HCT116 (cell line): ENCODE data around the gene XYLT2. TPM values are rescaled to one million over a fixed set of nuclear protein-coding genes. Genes with fewer than 3 reads are reported as not detected.

Experiments used
- ATAC-seq: fragments of 200-7000 bp; cut with Tn5 transposase; 2 replicates; pipeline ENCODE4 v1.9.1; 2020; ENCODE audit warnings: mild to moderate bottlenecking, moderate library complexity
- BruUV-seq: library from RNA; stranded (reverse); fragments of 400-500 nt; replicated peaks from 2 replicates; lab custom pipeline; 2021; lab: Mats Ljungman, UMichigan
- CTCF ChIA-PET: fragments of 300-600 bp; sonication (Branson Sonifier 250); formaldehyde crosslinking; loops from one replicate; lab custom pipeline; 2021; ENCODE audit warnings: antibody characterized with exemption; lab: Charles Lee
- POLR2A ChIA-PET: fragments of 300-600, 350-600 bp; sonication (Branson Sonifier 250); formaldehyde crosslinking; loops from one replicate; lab custom pipeline; 2021; ENCODE audit warnings: antibody characterized with exemption; lab: Charles Lee
- RAD21 ChIA-PET, 2 experiments: fragments of 300-600 bp; sonication (Branson Sonifier 250); formaldehyde crosslinking; loops; one replicate each; lab custom pipeline; 2023; ENCODE audit warnings: low total read pairs in 2 of 2; ENCODE audit not compliant: uncharacterized antibody in 2 of 2, unreplicated experiment in 2 of 2, low non-redundant PET in 1 of 2; lab: Charles Lee
- DNase-seq: peaks from one replicate; pipeline ENCODE4 v3.0.0-alpha.2; 2010; ENCODE audit warnings: low read depth, low spot score
- H2AFZ ChIP-seq: fragments of 200-600 bp; shearing (Covaris generic), sonication (generic); 2 replicates; pipeline ENCODE4 v1.6.1; 2017; ENCODE audit warnings: low read depth, mixed run types, mixed read lengths, antibody characterized with exemption, low read length; ENCODE audit not compliant: poor library complexity, severe bottlenecking
- H3K27ac ChIP-seq: 2 replicates; pipeline ENCODE4 v1.5.1; 2012; ENCODE audit warnings: low read depth, low read length
- H3K27me3 ChIP-seq: fragments of 200-600 bp; sonication (generic); 2 replicates; pipeline ENCODE4 v1.6.1; 2016; ENCODE audit warnings: mixed run types, low read length, mixed read lengths; ENCODE audit not compliant: insufficient read depth
- H3K36me3 ChIP-seq, 2 experiments: fragments of 200-500 bp in 1 of 2; fragments of 200-600 bp in 1 of 2; sonication (Bioruptor generic) in 1 of 2; sonication (generic) in 1 of 2; 2 replicates each; pipeline versions ENCODE4 v1.5.1 to v1.6.1; 2014 to 2016; ENCODE audit warnings: low read length in 2 of 2, inconsistent platforms in 1 of 2, mixed read lengths in 1 of 2, mixed run types in 1 of 2; ENCODE audit not compliant: insufficient read depth in 2 of 2, control insufficient read depth in 1 of 2
- H3K4me1 ChIP-seq, 2 experiments: fragments of 200-600 bp in 1 of 2; sonication (generic) in 1 of 2; 2 replicates each; pipeline versions ENCODE4 v1.5.1 to v1.6.1; 2012 to 2017; ENCODE audit warnings: low read length in 2 of 2, inconsistent platforms in 1 of 2, mild to moderate bottlenecking in 1 of 2, mixed read lengths in 1 of 2, mixed run types in 1 of 2, moderate library complexity in 1 of 2; ENCODE audit not compliant: insufficient read depth in 2 of 2, control insufficient read depth in 1 of 2
- H3K4me2 ChIP-seq: fragments of 200-600 bp; sonication (generic); 2 replicates; pipeline ENCODE4 v1.6.1; 2017; ENCODE audit warnings: mixed run types, low read length, mixed read lengths
- H3K4me3 ChIP-seq, 2 experiments: fragments of 200-600 bp in 1 of 2; sonication (generic) in 1 of 2; replicated peaks in 1 of 2; 2 replicates each; pipeline ENCODE4 v1.5.1; 2011 to 2016; ENCODE audit warnings: low read length in 2 of 2, control low read depth in 1 of 2, low read depth in 1 of 2, mild to moderate bottlenecking in 1 of 2, mixed read lengths in 1 of 2, mixed run types in 1 of 2
- H3K79me2 ChIP-seq: fragments of 200-600 bp; sonication (generic); 2 replicates; pipeline ENCODE4 v1.6.1; 2017; ENCODE audit warnings: mild to moderate bottlenecking, mixed run types, low read length, moderate library complexity, mixed read lengths; ENCODE audit not compliant: insufficient read depth
- H3K9ac ChIP-seq: fragments of 200-600 bp; sonication (generic); 2 replicates; pipeline ENCODE4 v1.6.1; 2016; ENCODE audit warnings: low read length, mixed read lengths
- H3K9me2 ChIP-seq: fragments of 200-600 bp; sonication (generic), shearing (Covaris generic); 2 replicates; pipeline ENCODE4 v1.6.1; 2017; ENCODE audit warnings: mixed run types, mild to moderate bottlenecking, moderate library complexity; ENCODE audit not compliant: insufficient read depth
- H3K9me3 ChIP-seq, 2 experiments: fragments of 200-500 bp in 1 of 2; fragments of 200-600 bp in 1 of 2; sonication (Bioruptor generic) in 1 of 2; sonication (generic) in 1 of 2; 2 replicates each; pipeline ENCODE4 v1.6.1; 2014 to 2017; ENCODE audit warnings: low read length in 2 of 2, mixed read lengths in 2 of 2, inconsistent platforms in 1 of 2, low read depth in 1 of 2, mild to moderate bottlenecking in 1 of 2, mixed run types in 1 of 2, moderate library complexity in 1 of 2; ENCODE audit not compliant: control insufficient read depth in 1 of 2, insufficient read depth in 1 of 2
- H4K20me1 ChIP-seq: fragments of 200-600 bp; sonication (generic), shearing (Covaris generic); 2 replicates; pipeline ENCODE4 v1.6.1; 2017; ENCODE audit warnings: mixed run types, mild to moderate bottlenecking, moderate library complexity; ENCODE audit not compliant: insufficient read depth
- ATF3 ChIP-seq: IDR thresholded peaks from 2 replicates; pipeline ENCODE4 v1.6.1; 2012
- CBX3 ChIP-seq: IDR thresholded peaks from 2 replicates; pipeline ENCODE4 v1.6.1; 2012; ENCODE audit warnings: low read depth
- EGR1 ChIP-seq: IDR thresholded peaks from 2 replicates; pipeline ENCODE4 v1.6.1; 2012; ENCODE audit warnings: low read depth
- ELF1 ChIP-seq: IDR thresholded peaks from 2 replicates; pipeline ENCODE4 v1.6.1; 2012; ENCODE audit warnings: low read depth, borderline replicate concordance
- FOSL1 ChIP-seq: IDR thresholded peaks from 2 replicates; pipeline ENCODE4 v1.6.1; 2012; ENCODE audit warnings: low read depth
- MAX ChIP-seq: IDR thresholded peaks from 2 replicates; pipeline ENCODE4 v1.6.1; 2012
- POLR2A ChIP-seq: IDR thresholded peaks from 2 replicates; pipeline ENCODE4 v1.7.0; 2011; ENCODE audit warnings: borderline replicate concordance; ENCODE audit not compliant: insufficient read depth, insufficient read length; ENCODE audit errors: extremely low read depth
- POLR2AphosphoS5 ChIP-seq: IDR thresholded peaks from 2 replicates; pipeline ENCODE4 v1.6.1; 2011; ENCODE audit warnings: mild to moderate bottlenecking, low read depth, low read length, moderate library complexity
- RAD21 ChIP-seq: IDR thresholded peaks from 2 replicates; pipeline ENCODE4 v1.6.1; 2012; ENCODE audit warnings: low read depth, mild to moderate bottlenecking
- REST ChIP-seq: IDR thresholded peaks from 2 replicates; pipeline ENCODE4 v1.6.1; 2012; ENCODE audit warnings: low read depth
- SIN3A ChIP-seq: IDR thresholded peaks from 2 replicates; pipeline ENCODE4 v1.6.1; 2012; ENCODE audit warnings: low read depth
- SP1 ChIP-seq: IDR thresholded peaks from 2 replicates; pipeline ENCODE4 v1.6.1; 2012; ENCODE audit warnings: low read depth
- SRF ChIP-seq: IDR thresholded peaks from 2 replicates; pipeline ENCODE4 v1.6.1; 2012; ENCODE audit warnings: low read depth
- TCF7L2 ChIP-seq: IDR thresholded peaks from 2 replicates; pipeline ENCODE4 v1.7.0; 2011; ENCODE audit warnings: borderline replicate concordance, inconsistent platforms; ENCODE audit not compliant: insufficient read depth, insufficient read length; ENCODE audit errors: extremely low read depth
- YY1 ChIP-seq: IDR thresholded peaks from 2 replicates; pipeline ENCODE4 v1.6.1; 2011; ENCODE audit warnings: low read length, low read depth, moderate library complexity, mild to moderate bottlenecking; ENCODE audit not compliant: insufficient replicate concordance; ENCODE audit errors: extremely low read depth
- ZBTB33 ChIP-seq: IDR thresholded peaks from 2 replicates; pipeline ENCODE4 v1.6.1; 2011; ENCODE audit warnings: mild to moderate bottlenecking, low read length, moderate library complexity; ENCODE audit not compliant: insufficient replicate concordance; ENCODE audit errors: extremely low read depth
- ZFX ChIP-seq: fragments of 450-650 bp; IDR thresholded peaks from 2 replicates; pipeline ENCODE4 v1.6.1; 2017
- intact Hi-C: fragments of 100-400 bp; cut with micrococcal nuclease; formaldehyde crosslinking; loops from 2 replicates; pipeline ENCODE4 v1.10.0; 2022
- total RNA-seq: library from RNA; stranded (reverse); gene quantifications from one replicate; pipeline ENCODE4 v1.2.1, GENCODE V29; 2021; ENCODE audit not compliant: unreplicated experiment

Gene XYLT2
- total RNA-seq, 1 experiment from 2014 or later, result 37.5 TPM

GRCh38 chr17:50372222-50372757 is 26.4 kb downstream of the XYLT2 start (continued):
- TF ChIP-seq ATF3, result no peak

GRCh38 chr17:50372758-50373556 is 27.0 kb downstream of the XYLT2 start, which contains the start of the genes EME1 and MRPL27:
EME1 (plus strand) TSS chr17:50373229; CDS start chr17:50375209, 1,980 bp downstream.
MRPL27 (minus strand) TSS chr17:50373184; CDS start chr17:50373170, 14 bp downstream.
- Histone ChIP-seq H3K79me2 (peaks cover 55% of the 10 kb centered on the region), H3K9me2 (no peaks in the 10 kb centered on the region), H3K27me3 (no peaks in the 10 kb centered on the region), H3K4me3 (peak within 1 kb of the TSS; percentile 54 to 67), H3K4me1 (peaks cover 9 to 16% of the 10 kb centered on the region in 2 experiments), H2AFZ (peak within 1 kb of the TSS; percentile 47), H3K36me3 (peaks cover 27 to 29% of the 10 kb centered on the region in 2 experiments), H3K27ac (peak within 1 kb of the TSS; percentile 82), H3K4me2 (peak within 1 kb of the TSS; percentile 76), H3K9me3 (no peaks in the 10 kb centered on the region), H3K9ac (peak within 1 kb of the TSS; percentile 88), H4K20me1 (no peaks in the 10 kb centered on the region)
- ATAC-seq, result peak; percentile 88
- intact Hi-C loops, result no loop called here
- TSS peak; percentile 68 for BruUV-seq
- ChIA-PET POLR2A (interaction anchor here (1.7 to 2.6 kb wide), 2 partner anchors 11 to 24 kb away, joined by 9 to 12 read pairs; partner anchors contain the start of gene LRRC59), CTCF (interaction anchor here (1.4 to 1.9 kb wide), 2 partner anchors 11 to 24 kb away, joined by 7 to 8 read pairs; partner anchors contain the start of gene LRRC59), RAD21 (no interaction called here)
- peak; percentile 90 for DNase-seq
- 0 out of 2 replicates have a peak, but pooled peaks have one; percentile 16 for TF ChIP-seq SRF
- TF ChIP-seq ELF1, result no peak; the same call in 1 of the 2 replicates
- no peak for TF ChIP-seq REST
- peak; percentile 33 for TF ChIP-seq TCF7L2
- TF ChIP-seq YY1, result peak; percentile 96
- no peak for TF ChIP-seq ZBTB33
- peak; percentile 93; the same call in 1 of the 2 replicates for TF ChIP-seq ZFX
- TF ChIP-seq FOSL1, result no peak
- no peak for TF ChIP-seq RAD21
- TF ChIP-seq SIN3A, result peak; percentile 100
- TF ChIP-seq SP1, result peak; percentile 46
- TF ChIP-seq POLR2A, result peak; percentile 95
- TF ChIP-seq CBX3, result peak; percentile 81
- peak; percentile 76 for TF ChIP-seq EGR1
- peak; percentile 99 for TF ChIP-seq MAX
- TF ChIP-seq ATF3, result no peak
- TF ChIP-seq POLR2AphosphoS5, result peak; percentile 98
